Epidermal melanocyte (primary cell): Measurements from ENCODE around the gene CCDC138.

ENCODE experiments used
- DNase-seq: peaks from one replicate; pipeline ENCODE4 v3.0.0; 2011; ENCODE audit warnings: low spot score; ENCODE audit not compliant: insufficient read length

CCDC138 gene

GRCh38 chr2:108825736-108826135, 39.2 kb downstream of the CCDC138 start:
- no peak for DNase-seq

- DNase-seq, result no peak
Measured at GRCh38 chr2:108829578-108830310, 43.2 kb downstream of the CCDC138 start.

GRCh38 chr2:108833219-108833618, 46.6 kb downstream of the CCDC138 start:
- DNase-seq, result no peak

GRCh38 chr2:108834620-108835019, 48.0 kb downstream of the CCDC138 start:
- no peak for DNase-seq

GRCh38 chr2:108835040-108835439, 48.5 kb downstream of the CCDC138 start:
- no peak for DNase-seq

GRCh38 chr2:108837198-108837597, 50.6 kb downstream of the CCDC138 start:
- no peak for DNase-seq

- no peak for DNase-seq
Measured at GRCh38 chr2:108841506-108841905, 54.9 kb downstream of the CCDC138 start.

GRCh38 chr2:108845923-108846322, 59.4 kb downstream of the CCDC138 start:
- DNase-seq, result no peak

GRCh38 chr2:108847000-108847399, 60.4 kb downstream of the CCDC138 start:
- no peak for DNase-seq

GRCh38 chr2:108852375-108852774, 65.8 kb downstream of the CCDC138 start:
- DNase-seq, result no peak

- no peak for DNase-seq
Measured at GRCh38 chr2:108853421-108853820, 66.8 kb downstream of the CCDC138 start.

GRCh38 chr2:108854484-108854883, 67.9 kb downstream of the CCDC138 start:
- no peak for DNase-seq

GRCh38 chr2:108855194-108855593, 68.6 kb downstream of the CCDC138 start:
- no peak for DNase-seq

- no peak for DNase-seq
Measured at GRCh38 chr2:108858894-108859293, 72.3 kb downstream of the CCDC138 start.

- no peak for DNase-seq
Measured at GRCh38 chr2:108866041-108866440, 79.5 kb downstream of the CCDC138 start.

- no peak for DNase-seq
Measured at GRCh38 chr2:108868911-108869310, 82.3 kb downstream of the CCDC138 start.

- DNase-seq, result no peak
Measured at GRCh38 chr2:108869542-108869941, 83.0 kb downstream of the CCDC138 start.

- DNase-seq, result no peak
Measured at GRCh38 chr2:108870069-108870644, 83.6 kb downstream of the CCDC138 start.

- DNase-seq, result no peak
Measured at GRCh38 chr2:108877506-108877905, 90.9 kb downstream of the CCDC138 start.

GRCh38 chr2:108878276-108878675, 91.7 kb downstream of the CCDC138 start:
- DNase-seq, result no peak

GRCh38 chr2:108884619-108885018, 98.0 kb downstream of the CCDC138 start:
- no peak for DNase-seq

GRCh38 chr2:108889907-108890306, 103.3 kb downstream of the CCDC138 start:
- DNase-seq, result no peak

- DNase-seq, result no peak
Measured at GRCh38 chr2:108893277-108893676, 106.7 kb downstream of the CCDC138 start.
